Activated T-cell treated with anti-CD3 and anti-CD28 coated beads for 24 hours (primary cell): ENCODE data around the gene DGCR8.
"Not testable (repeated sequence)": the region's sequence is repeated elsewhere in the genome, so short reads cannot be mapped to it uniquely, and the experiment has no call there.

Experiments used
- DNase-seq: peaks from one replicate; pipeline ENCODE4 v3.0.0-alpha.2; 2020; ENCODE audit warnings: low read depth

Gene DGCR8

DNA sequence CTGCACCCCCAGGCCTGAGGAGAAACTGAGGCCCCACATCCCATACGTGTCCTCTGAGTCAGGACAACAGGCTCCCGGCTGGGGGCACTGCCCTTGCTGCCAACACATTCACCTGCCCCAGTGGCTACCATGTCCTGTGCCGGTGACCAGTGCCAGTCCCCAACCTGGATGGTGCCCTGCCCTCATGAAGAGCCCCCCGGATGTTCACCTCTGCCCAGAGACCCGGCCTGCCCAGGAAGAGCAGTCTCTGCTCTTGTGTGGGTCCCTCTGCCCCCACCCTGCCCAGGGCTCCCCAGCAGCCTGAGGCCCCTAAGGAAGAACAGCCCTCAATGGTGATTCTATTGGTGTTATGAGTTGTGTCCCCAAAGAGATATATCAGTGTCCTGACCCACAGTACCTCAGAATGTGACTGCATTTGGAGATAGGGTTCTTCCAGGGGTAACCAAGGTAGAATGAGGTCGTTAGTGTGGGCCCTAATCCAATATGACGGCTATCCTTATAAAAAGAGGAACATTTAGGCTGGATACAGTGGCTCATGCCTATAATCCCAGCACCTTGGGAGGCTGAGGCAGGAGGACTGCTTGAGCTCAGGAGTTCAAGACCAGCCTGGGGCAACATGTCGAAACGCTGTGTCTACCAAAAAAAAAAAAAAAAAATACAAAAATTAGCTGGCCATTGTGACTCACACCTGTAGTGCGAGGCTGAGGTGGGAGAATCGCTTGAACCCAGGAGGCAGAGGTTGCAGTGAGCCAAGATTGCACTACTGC is 13.2 kb upstream of the DGCR8 start:
- DNase-seq = no peak

DNA sequence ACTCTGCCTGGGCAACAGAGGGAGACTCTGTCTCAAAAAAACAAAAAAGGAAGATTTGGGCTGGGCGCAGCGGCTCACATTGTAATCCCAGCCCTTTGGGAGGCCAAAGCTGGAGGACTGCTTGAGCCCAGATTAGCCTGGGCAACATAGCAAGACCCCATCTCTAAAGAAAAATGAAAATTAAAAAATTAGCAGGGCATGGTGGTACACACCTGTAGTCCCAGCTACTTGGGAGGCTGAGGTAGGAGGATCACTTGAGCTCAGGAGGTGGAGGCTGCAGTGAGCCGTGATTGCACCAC is 12.7 kb upstream of the DGCR8 start:
- not testable (repeated sequence) for DNase-seq

DNA sequence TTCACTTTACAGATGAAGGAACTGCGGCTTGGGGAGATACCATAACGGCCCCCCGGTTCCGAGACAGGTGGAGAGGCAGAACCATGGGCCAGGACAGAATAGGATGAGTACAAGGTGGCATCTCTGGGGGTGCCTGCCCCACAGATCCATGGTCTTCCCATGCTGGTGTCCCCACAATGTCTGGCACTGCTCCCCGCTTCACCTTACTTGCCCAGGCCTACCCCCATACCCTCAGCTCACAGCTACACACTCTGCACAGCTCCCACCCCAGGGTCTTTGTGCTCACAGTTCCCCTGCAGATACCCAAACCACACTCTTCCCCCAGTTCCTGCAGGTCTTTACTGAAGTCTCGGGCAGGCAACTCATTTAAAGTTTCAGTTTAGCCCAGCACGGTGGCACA is 11.4 kb upstream of the DGCR8 start:
- no peak for DNase-seq

DNA sequence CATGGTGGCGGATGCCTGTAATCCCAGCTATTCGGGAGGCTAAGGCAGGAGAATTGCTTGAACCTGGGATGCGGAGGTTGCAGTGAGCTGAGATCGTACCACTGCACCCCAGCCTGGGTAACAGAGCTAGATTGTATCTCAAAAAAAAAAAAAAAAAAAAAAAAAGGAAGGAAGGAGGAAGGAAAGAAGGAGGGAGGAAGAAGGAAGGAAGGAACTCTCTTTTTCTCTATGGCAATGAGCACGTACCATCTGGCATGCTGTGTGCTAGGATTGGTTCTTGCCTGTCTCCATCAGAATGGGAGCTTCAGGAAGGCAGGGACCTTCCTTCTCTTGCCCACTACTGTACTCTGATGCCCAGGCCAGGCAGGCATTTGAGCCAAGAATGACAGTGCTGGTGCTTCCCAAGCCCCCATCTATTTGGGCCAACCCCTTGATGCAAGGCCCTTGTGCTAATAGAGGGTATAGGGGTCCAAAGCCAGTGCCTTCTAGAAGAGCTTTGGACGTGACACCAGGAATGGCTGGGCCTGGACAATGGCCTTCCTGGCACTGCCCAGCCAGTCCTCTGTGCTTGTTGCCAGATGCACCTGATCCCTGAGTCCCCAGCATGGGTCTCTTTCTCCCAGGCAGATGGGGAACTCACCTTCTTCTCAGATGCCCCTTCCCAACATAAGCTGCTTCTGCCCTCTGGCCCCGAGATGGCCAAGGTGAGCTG is 10.6 kb upstream of the DGCR8 start:
- DNase-seq = no peak

DNA sequence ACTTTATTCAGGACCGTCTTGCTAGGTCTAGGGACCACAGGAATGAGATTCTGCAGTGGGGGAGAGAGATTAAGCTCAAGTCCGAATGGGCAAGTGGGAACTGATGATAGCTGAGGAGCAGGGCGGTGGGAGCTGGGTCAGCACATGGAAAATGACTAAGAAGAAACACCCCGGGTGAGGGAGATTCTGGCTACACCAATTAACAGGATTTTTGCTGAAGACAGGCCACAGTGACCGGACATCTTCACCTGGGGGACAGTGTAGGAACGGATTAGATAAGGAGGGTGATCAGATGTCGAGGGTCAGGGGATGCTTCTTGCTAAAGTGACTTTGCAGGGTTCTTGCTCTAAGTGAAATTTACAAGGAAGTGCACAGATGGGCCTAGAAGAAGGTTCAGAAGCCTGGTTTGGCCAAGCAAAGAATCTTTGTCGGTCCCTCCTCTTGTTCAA is 8.5 kb upstream of the DGCR8 start:
- DNase-seq = no peak

DNA sequence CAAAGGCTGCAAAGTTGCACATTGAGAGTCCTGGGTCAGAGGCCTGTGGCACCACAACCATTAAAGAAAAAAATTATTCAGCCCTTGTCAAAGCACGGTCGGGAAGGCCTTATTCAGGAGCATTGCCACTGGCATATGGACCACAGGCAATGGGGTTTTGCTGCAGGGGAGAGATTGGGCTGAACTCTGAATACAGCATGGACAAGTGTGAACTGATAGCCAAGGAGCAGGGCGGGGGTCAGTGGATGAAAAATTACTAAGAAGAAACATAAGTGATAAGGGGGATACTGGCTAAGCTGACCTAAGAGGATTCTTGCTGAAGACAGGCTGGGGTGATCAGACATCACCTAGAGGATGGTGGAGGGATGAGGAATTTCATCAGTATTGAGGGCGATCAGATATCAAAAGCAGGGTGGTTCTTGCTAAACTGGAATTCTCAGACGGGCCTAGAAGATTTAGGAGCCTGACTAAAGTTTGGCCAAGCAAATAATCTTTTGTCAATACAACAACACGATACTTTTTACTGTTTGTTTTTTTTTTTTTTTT is 3.3 kb upstream of the DGCR8 start:
- no peak for DNase-seq

DNA sequence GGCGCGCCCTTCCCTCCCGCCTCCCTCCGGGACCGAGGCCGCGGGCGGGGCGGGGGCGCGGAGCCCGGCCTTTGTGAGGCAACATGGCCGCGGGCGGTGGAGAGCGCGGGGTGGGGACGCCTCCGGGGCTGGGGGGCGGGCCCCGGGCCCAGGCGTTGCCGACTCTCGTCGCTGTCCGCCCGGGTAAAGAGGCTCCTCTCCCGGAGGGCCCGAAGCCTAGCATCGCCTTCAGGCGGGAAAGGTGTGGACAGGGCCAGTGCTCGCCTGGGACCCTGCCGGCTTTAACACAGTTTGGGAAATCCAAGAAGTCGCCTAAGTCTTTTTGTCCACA is 369 bp downstream of the DGCR8 start:
- peak; percentile 61 for DNase-seq

DNA sequence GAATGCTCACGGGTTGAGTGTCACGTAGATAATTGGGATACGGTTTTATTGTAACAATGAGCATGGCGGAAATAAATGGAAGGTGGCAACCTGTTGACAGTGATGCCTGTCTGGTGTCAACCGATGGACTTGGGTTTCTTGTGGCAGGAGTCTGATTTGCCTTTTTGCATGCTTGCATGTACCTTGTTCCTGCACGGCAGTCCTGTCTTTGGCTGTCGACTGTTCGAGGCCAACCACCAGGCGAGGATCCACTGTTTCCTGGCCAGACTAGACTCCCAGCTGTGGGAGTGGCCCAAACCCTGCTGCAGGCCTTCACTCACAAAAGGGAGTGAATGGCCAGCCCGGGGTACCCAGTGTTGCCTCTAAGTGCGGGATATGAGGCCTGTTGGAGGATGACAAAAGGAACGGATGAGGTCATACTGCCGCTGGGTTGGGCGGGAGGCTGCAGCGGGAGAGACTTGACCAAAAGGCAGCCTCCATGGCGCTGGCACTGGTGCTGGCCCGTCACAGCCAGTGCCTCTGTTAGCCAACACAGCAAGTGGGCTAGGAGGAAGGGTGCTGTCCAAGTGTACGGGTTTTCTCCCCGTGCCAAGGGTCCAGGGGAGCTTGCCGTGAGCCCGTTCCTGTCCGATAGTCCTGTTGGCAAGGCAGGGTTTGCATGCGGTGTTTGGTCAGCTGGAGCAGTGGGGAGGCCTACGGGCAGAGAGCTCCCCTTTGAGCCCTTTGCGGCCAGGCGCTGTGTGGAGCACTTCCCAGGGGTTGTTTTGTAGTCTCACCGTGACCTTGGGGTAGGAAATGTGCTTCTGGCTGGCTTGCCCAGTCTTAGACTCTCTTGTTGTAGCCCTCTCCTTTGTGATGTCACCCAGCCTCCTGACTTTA is 974 bp downstream of the DGCR8 start:
- no peak for DNase-seq

DNA sequence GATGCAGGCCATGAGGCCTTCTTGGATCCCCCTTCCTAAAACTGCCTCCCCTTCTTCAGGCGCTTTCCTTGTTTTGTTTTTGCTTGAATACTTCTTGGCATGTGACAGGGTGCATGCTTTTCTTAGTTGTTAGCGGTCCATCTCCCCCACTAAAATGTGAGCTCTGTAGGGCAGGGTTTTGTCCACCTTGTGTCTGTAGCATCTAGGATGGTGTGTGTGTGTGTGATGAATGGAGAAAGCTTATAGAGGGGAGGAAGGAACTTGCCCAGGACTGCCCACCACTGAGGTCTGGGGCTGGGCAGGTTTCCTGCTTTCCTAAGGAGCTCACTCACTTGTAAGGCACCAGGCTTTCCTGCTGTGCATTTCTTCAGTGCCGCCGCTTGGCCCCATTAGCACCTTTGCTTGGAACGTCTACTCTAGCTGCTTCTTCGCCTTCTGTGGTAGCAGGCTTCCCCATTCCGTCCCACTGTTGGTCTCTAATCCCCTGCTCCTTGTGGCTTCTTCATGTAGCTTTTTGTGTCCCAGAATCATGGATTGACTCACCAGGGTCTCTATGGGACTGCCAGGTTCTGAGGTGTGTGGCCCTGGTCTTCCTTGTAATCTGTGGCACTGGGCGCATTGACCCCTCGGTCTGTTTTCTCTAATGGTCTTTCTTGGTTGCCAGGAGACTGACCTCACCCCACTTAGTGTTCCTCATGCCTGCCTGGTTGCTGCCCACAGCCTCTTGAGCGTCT is 3.3 kb downstream of the DGCR8 start:
- DNase-seq = no peak

DNA sequence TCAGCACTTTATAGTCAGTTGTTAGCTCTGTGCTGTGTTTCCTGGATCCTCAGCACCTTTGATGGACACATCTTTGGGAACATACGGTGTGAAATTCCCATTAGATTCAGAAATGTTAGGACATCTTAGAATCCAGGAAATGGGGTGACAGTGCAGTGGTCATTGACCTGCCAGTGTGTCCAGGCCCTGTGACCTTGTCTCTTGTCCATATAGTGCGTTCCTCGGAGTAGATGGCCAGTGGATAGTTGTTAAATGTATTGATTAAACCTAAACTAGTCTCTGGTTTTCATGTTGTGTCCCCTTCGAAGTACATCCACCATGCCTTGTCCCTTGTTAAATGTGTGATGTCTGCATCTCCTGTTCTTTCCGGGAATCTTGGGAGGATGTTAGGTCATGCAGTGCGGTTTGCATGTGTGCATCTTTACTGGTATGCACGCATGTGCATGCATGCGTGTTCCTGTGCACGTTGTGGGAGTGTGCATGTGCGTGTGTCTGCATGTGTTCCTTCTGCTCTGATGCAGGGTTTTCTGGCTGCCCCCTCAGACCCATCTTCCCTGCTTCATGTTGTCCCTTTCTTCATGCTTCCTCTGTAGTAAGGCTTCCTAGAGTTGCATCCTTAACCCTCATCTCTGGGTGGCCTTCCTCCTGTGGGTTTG is 4.0 kb downstream of the DGCR8 start:
- no peak for DNase-seq

DNA sequence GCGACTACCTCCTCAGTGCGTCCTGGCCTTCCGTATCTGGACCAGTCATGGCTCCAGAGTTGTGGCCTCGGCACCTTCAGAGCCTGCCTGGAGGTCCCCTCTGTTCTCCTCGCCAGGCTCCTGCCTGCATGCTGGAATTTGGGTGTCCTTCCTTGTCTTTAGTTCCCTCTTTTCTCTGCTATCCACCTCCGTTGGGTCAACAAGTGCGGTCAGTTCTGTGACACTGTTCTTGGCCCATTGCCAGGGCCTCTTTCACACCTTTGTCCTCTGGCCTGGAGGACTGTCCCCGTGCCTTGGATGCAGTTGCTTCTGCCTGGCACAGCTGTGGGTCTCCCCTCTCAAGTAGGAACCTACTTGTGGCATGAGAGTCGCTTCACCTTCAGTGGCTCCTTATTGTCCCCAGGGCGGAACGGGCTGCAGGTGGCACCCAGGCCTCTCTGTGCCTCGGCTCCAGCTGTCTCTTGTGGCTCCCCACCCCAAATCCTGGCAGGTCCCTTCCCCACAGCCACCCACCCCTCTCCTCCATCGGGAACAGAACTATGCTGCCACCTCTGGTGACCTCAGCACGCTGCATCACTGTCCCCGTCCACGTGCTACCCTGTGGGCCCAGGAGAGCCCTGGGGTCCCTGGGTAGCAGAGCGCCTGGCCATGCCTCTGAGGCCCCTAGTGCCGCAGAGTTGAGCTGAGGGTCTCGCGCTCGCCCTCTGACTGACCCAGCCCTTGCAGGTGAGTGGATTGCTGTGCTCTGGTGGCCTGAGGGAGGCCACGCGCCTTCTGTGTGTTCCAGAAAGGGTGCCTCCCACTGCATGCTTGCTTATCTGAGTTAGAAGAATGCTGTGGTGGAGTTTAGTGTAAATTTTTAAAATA is 4.7 kb downstream of the DGCR8 start:
- DNase-seq = no peak

DNA sequence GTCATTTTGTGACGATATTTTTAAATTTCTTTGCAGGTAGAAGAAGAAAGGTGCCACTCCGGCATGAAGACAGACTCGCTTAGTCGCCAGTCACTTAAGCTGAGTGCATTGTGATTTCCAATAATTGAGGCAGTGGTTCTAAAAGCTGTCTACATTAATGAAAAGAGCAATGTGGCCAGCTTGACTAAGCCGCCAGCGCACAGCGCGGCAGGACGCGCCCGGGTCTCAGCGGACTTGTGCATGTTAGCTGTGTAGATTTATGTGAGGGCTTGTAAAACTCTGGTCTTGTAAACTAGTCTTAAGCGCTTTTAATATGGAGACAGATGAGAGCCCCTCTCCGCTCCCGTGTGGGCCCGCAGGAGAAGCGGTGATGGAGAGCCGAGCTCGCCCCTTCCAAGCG is 5.6 kb downstream of the DGCR8 start:
- DNase-seq = no peak

DNA sequence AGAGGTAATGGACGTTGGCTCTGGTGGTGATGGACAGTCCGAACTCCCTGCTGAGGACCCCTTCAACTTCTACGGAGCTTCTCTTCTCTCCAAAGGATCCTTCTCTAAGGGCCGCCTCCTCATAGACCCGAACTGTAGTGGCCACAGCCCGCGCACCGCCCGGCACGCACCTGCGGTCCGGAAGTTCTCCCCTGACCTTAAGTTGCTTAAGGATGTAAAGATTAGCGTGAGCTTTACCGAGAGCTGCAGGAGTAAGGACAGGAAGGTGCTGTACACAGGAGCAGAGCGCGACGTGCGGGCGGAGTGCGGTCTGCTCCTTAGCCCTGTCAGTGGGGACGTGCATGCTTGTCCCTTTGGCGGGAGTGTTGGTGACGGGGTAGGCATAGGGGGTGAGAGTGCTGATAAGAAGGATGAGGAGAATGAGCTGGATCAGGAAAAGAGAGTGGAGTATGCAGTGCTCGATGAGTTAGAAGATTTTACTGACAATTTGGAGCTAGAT is 6.1 kb downstream of the DGCR8 start:
- no peak for DNase-seq

DNA sequence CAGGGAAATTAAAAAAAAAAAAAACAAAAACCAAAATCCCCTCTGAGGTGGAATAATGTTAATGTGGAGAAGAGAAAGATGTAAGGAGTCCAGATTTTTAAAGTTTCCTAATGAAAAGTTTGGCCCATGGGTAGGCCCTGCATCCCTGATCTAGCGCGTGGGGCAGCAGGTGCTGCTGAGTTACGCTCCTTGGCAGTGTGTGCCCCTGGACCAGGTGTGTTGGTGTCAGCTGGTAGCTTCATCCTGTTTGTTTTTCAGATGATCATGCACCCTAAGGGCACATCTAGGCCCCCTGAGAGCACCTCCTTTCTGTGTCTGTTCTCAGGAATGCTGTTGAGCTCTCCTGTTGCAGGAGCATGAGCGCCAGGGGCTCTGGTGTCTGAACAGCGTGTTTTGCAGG is 6.7 kb downstream of the DGCR8 start:
- no peak for DNase-seq

DNA sequence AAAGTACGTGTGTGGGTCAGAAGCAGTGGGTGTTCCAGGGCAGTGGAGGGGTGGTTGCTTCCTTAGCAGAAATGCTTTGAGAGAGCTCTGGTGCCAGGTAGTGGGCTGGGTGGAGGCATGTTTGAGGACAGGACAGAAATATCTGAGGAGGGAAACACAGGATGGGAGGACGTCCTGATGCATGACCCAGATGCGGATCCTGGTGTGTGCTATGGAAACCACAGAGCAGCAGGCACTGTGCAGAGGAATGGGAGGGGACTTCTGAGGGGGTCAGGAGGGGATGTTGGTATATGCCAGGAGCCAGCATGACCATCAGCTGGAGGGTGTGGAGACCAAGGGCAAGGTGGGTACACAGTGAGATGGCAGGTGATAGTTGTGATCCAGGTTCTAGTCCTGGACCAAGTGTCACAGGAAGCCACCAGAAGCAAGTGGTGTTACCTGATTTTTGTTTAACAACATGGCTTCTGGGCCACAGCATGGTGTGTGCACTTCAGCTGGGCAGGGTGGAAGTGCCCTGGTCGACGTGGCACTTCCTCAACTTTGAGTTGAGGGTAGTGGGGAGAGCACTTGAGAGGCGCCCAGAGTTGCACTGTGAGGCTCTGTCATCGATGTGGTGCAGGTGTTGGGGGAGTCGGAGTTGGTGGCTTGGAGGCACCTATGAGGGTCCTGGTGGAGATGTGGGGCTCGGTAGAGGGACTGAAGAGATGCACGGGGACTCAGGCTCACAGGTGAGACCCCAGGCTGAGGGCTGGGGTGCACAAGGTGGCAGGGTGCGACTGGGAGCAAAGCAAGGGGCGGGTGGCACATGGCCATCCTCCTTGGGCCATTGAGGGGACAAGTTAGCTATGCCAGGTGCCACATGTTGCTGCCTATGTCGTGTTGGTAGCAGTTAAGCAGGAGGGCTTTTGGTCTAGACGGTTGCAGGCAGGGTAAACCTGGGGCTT is 7.5 kb downstream of the DGCR8 start:
- no peak for DNase-seq

DNA sequence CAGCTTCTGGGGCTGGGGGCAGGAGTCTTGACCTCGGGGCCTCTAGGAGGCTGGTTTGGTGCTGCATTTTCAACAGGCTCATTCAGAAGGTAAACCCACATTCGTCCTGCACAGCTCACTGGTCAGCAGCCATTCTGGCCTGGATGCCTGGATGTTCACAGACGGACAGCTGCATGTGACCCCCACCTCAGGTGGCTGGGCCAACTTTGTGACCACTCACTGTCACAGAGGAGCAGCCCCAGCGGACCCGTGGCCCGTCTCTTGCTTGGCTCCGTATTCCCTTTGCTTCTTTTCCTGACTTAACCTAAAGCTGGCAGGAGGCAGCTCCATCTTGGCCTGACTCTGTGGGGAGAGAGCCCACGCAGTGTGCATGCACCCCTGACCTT is 8.2 kb downstream of the DGCR8 start:
- DNase-seq = no peak

DNA sequence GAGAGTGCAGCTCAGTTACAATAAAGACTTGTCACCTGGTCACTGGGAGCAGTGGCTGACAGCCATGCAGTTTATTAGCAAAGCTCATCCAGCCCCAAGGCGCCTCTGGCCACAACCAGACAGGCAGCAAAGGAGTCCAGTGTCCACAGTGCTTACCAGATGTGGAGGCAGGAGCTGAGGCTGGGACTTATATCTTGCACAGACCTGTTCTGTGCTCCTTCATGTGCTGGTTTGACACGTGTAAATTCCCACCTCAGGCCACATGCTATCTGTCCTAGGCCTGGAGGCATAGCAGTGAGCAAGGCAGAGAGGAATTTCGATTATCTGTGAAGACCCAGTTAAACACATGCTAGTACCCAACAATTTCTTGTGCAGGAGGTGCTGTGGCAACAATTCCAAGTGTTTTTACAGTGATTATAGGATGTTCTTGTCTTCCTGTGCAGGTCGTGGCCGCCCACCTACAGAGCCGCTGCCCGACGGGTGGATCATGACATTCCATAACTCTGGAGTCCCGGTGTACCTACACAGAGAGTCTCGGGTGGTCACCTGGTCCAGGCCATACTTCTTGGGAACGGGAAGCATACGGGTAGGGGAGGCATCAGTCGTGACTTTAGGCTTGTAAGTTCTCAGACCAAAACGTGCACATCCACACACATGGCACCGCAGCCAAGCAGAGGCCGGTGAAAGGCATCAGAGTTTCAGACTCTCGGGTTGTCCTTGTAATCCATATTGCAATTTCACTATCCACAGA is 9.4 kb downstream of the DGCR8 start:
- no peak for DNase-seq

DNA sequence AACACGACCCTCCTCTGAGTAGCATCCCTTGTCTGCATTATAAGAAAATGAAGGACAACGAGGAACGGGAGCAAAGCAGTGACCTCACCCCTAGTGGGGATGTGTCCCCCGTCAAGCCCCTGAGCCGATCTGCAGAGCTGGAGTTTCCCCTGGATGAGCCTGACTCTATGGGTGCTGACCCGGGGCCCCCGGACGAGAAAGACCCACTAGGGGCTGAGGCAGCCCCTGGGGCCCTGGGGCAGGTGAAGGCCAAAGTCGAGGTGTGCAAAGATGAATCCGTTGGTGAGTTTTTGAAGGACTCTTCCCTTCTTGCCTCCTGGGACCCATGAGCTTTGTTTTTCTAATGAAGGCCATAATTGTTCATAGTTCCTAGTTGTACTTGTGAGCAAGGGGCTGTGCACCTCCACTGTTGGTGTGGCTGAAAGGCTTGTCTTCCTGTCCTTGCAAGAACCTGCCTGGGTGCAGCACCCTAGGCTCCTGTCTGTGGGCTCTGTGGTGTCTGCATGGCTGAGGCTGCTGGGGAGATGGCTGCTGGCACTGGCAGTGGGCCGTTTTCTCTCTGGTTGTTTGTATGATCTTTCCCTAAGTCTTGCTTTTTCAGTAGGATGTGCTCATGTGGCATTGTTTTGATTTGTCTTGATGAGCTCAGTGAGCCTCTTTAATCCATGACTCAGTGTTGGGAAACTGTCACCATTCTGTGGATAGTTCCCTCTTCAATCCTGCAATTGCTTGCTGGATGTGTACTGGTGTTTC is 10.1 kb downstream of the DGCR8 start:
- DNase-seq = no peak
